HUES48 (cell line): Measurements from ENCODE around the gene PNO1.

Source experiments
- H3K27ac ChIP-seq: one replicate; pipeline ENCODE4 v1.7.0; 2013; ENCODE audit warnings: low read depth, low read length, inconsistent platforms
- H3K27me3 ChIP-seq: 2 replicates; pipeline ENCODE4 v1.6.1; 2013; ENCODE audit warnings: mild to moderate bottlenecking, low read length; ENCODE audit not compliant: control insufficient read depth, insufficient read depth
- H3K36me3 ChIP-seq: 2 replicates; pipeline ENCODE4 v1.6.1; 2013; ENCODE audit warnings: low read length; ENCODE audit not compliant: control insufficient read depth, insufficient read depth
- H3K4me1 ChIP-seq: 2 replicates; pipeline ENCODE4 v1.6.1; 2013; ENCODE audit warnings: mild to moderate bottlenecking, low read length; ENCODE audit not compliant: control insufficient read depth, insufficient read depth
- H3K4me3 ChIP-seq: 2 replicates; pipeline ENCODE4 v1.5.1; 2013; ENCODE audit warnings: mild to moderate bottlenecking, low read depth, low read length
- H3K9ac ChIP-seq: 2 replicates; pipeline ENCODE4 v1.6.1; 2013; ENCODE audit warnings: mild to moderate bottlenecking, low read depth, low read length, moderate library complexity
- H3K9me3 ChIP-seq: 2 replicates; pipeline ENCODE4 v1.6.1; 2013; ENCODE audit warnings: low read length; ENCODE audit not compliant: control insufficient read depth, insufficient read depth

Gene PNO1

GRCh38 chr2:68177541-68177940, 19.9 kb downstream of the PNO1 start:
- H3K4me1 ChIP-seq, result no peaks in the 10 kb centered on the region
- H3K4me3 ChIP-seq, result no peak overlapping the region
- no peaks in the 10 kb centered on the region for H3K9me3 ChIP-seq
- H3K27me3 ChIP-seq, result no peaks in the 10 kb centered on the region
- H3K27ac ChIP-seq, result no peak overlapping the region
- no peak overlapping the region for H3K9ac ChIP-seq
- H3K36me3 ChIP-seq, result peaks cover 73% of the 10 kb centered on the region

GRCh38 chr2:68178432-68178831, 20.7 kb downstream of the PNO1 start:
- H3K9me3 ChIP-seq, result no peaks in the 10 kb centered on the region
- H3K27me3 ChIP-seq, result no peaks in the 10 kb centered on the region
- no peak overlapping the region for H3K9ac ChIP-seq
- H3K4me3 ChIP-seq, result no peak overlapping the region
- H3K36me3 ChIP-seq, result peaks cover 72% of the 10 kb centered on the region
- H3K4me1 ChIP-seq, result no peaks in the 10 kb centered on the region
- no peak overlapping the region for H3K27ac ChIP-seq

GRCh38 chr2:68178954-68179627, 21.4 kb downstream of the PNO1 start:
- Histone ChIP-seq H3K9me3 (no peaks in the 10 kb centered on the region), H3K9ac (no peak overlapping the region), H3K4me3 (no peak overlapping the region), H3K27ac (no peak overlapping the region), H3K27me3 (no peaks in the 10 kb centered on the region), H3K36me3 (peaks cover 72% of the 10 kb centered on the region), H3K4me1 (no peaks in the 10 kb centered on the region)

GRCh38 chr2:68182902-68183301, 25.2 kb downstream of the PNO1 start:
- Histone ChIP-seq H3K27me3 (no peaks in the 10 kb centered on the region), H3K27ac (no peak overlapping the region), H3K9me3 (no peaks in the 10 kb centered on the region), H3K4me3 (no peak overlapping the region), H3K36me3 (peaks cover 64% of the 10 kb centered on the region), H3K9ac (no peak overlapping the region), H3K4me1 (no peaks in the 10 kb centered on the region)

- H3K27ac ChIP-seq, result no peak overlapping the region
Observed at GRCh38 chr2:68185541-68186164, 28.0 kb downstream of the PNO1 start.

GRCh38 chr2:68187329-68187728, 29.6 kb downstream of the PNO1 start:
- no peak overlapping the region for H3K27ac ChIP-seq
- no peaks in the 10 kb centered on the region for H3K9me3 ChIP-seq
- peaks cover 6% of the 10 kb centered on the region for H3K4me1 ChIP-seq
- H3K4me3 ChIP-seq, result no peak overlapping the region
- no peak overlapping the region for H3K9ac ChIP-seq
- H3K36me3 ChIP-seq, result peaks cover 43% of the 10 kb centered on the region
- no peaks in the 10 kb centered on the region for H3K27me3 ChIP-seq

More at GRCh38 chr2:68185541-68186164, 28.0 kb downstream of the PNO1 start:
- Histone ChIP-seq H3K36me3 (peaks cover 52% of the 10 kb centered on the region), H3K4me1 (peaks cover 1% of the 10 kb centered on the region; the same call in 1 of the 2 replicates), H3K27me3 (no peaks in the 10 kb centered on the region), H3K9ac (no peak overlapping the region), H3K4me3 (no peak overlapping the region), H3K9me3 (no peaks in the 10 kb centered on the region)

- no peak overlapping the region for H3K4me3 ChIP-seq
- H3K36me3 ChIP-seq, result peaks cover 28% of the 10 kb centered on the region
- H3K9ac ChIP-seq, result no peak overlapping the region
- no peaks in the 10 kb centered on the region for H3K9me3 ChIP-seq
- H3K27ac ChIP-seq, result no peak overlapping the region
- no peaks in the 10 kb centered on the region for H3K27me3 ChIP-seq
- peaks cover 9% of the 10 kb centered on the region for H3K4me1 ChIP-seq
Observed at GRCh38 chr2:68188831-68189230, 31.1 kb downstream of the PNO1 start.

GRCh38 chr2:68189991-68190784, 32.5 kb downstream of the PNO1 start:
- Histone ChIP-seq H3K27me3 (no peaks in the 10 kb centered on the region), H3K36me3 (peaks cover 18% of the 10 kb centered on the region), H3K27ac (no peak overlapping the region), H3K4me1 (peaks cover 9% of the 10 kb centered on the region), H3K4me3 (no peak overlapping the region), H3K9me3 (no peaks in the 10 kb centered on the region), H3K9ac (no peak overlapping the region)

GRCh38 chr2:68190991-68191731, 33.5 kb downstream of the PNO1 start:
- Histone ChIP-seq H3K9me3 (no peaks in the 10 kb centered on the region), H3K9ac (no peak overlapping the region), H3K36me3 (peaks cover 15% of the 10 kb centered on the region), H3K27ac (no peak overlapping the region), H3K4me1 (peaks cover 9% of the 10 kb centered on the region), H3K4me3 (no peak overlapping the region), H3K27me3 (no peaks in the 10 kb centered on the region)

- H3K4me3 ChIP-seq, result no peak overlapping the region
- H3K4me1 ChIP-seq, result peaks cover 9% of the 10 kb centered on the region
- H3K27me3 ChIP-seq, result no peaks in the 10 kb centered on the region
- no peak overlapping the region for H3K9ac ChIP-seq
- H3K36me3 ChIP-seq, result no peaks in the 10 kb centered on the region
- H3K27ac ChIP-seq, result no peak overlapping the region
- no peaks in the 10 kb centered on the region for H3K9me3 ChIP-seq
Observed at GRCh38 chr2:68193144-68193543, 35.5 kb downstream of the PNO1 start.
